ENCODE results near the gene HOXC6.

HOXC6 gene

DNA sequence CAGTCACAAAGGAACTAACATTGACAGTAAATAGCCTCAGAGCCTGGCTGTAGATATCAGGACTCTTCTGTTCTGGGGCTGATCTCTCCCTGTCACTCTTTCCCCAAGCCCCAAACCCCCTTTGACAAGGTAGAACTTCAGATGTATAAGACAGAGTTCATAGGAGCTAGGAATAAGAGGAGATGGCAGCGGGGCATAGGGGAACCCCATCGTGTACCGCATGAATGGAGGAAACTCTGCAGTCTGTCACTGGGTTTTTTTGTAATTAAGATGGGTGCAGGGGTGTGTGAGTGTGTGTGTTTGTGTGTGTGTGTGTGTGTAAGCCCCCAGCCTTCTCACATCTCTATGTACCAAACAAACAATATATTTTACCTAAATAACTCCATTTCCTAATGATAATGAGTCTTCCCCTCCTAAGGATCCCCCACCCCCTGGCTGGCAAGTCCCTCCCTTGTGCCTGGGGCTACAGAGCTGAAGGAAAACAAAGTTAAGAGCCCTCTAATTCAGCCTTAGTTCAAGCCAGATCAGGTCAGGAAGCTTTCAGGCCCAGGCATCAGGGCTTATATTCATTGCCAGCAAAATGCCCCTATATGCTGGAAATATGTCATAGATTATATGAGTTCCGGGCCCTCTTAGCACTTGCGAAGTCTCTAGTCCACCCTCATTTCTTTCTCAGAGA, 16.3 kb downstream of the HOXC6 start:
- no peak for DNase-seq

DNA sequence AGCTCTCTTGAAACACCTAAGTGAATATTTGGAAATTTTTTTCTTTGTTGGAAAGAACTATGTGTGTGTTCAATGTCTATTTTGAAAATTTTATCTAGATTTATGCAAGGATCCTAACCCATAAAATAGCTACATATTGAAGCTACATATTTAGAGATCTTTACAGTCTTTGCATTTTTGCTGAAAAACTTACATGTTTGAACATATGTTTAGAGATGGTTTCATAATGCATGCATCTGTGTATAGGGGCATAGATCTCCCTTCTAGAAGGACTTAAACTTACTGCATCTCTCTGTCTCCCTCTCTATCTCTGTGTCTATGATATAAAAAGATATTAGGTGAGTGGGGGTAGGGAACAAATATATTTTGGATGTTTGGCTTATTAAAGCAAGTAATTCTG, 17.2 kb downstream of the HOXC6 start:
- no peak for DNase-seq

DNA sequence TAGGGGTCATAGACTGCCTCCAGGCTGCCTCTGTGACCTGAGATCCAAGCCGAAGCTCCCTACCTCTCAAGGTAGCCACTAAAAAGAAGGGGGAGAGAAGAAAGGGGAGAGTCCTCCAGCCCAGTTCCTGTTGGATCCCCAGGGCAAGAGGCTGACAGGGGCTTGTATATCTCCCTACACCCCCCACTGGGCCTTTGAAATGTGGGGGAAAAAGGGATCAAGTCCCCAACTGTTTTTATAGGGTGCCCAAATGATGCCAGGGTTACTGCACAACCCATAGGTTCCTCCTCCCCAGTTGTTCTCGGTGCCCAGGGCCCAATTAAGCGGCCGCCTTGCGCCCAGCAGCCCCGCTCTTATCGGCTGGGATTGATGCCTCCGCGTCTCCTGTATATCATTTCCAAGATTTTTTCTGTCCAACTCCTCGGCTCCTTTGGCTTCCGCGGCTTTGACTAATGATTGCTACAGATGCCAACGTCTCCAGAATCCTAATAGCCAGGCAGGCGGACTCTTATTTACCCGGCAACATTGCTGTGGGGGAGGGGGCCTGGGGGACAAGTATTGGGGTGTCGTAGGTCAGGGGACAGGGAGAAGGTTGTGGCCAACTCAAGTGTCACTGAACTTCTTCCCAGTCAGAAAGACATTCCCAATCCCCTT, 17.8 kb downstream of the HOXC6 start:
- no peak for DNase-seq

DNA sequence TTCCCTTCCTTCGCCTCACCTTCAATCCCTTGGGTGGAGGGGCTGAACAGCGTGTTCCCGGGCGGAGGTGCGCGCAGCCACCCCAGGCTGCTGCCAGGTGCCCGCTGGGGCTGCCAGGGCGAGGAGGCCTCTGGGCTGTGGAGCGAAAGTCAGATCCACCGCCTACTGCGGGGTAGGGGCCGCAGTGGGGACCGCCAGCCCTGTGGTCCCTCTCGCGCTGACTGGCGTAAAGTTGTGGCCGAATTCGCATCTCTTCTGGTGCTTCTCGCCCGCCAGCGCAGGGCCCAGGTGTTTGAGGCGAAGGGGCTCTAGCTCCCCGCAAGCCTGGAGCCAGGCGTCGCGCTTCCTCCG, 18.5 kb downstream of the HOXC6 start:
- DNase-seq: no peak

GRCh38 chr12:54047160-54047963, 19.1 kb downstream of the HOXC6 start:
- no peak for DNase-seq

- no peak for DNase-seq
These were observed 19.7 kb downstream of the HOXC6 start for GRCh38 chr12:54047964-54048303.

GRCh38 chr12:54048406-54049093, 20.3 kb downstream of the HOXC6 start:
- DNase-seq: no peak

DNA sequence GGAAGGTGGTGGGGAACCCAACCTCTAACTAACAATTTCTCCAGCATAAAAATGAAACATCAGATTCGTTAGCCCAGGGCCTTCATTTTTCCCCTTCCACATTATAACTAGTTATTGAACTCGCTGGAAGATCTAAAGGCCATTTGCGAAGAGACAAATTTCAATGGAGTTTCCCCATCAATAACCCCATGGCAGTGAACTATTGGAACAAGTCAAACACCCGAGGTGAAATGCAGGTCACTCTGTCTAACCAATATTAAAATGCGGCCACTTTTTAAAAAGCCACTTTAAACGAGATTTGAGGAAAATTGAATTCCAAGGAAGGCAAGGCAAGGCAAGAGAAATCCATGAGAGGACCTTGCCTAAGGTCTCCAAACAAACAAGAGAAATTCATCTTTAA, 20.9 kb downstream of the HOXC6 start:
- no peak for DNase-seq

DNA sequence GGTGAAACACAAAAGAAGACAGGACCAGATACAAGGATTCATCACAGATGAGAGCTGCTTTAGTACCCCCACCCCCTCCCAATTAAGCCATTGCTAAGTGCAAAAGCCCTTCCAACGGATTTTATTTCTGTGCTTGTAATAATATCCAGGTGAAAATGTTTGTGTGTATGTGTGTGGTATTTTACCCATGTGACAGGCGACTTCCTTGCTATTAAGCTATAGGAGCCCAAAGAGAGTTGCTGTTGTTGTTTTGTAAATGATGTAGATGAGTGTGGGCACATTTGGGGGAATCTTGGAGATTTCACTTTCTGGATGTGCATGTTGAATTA, 22.2 kb downstream of the HOXC6 start:
- no peak for DNase-seq

DNA sequence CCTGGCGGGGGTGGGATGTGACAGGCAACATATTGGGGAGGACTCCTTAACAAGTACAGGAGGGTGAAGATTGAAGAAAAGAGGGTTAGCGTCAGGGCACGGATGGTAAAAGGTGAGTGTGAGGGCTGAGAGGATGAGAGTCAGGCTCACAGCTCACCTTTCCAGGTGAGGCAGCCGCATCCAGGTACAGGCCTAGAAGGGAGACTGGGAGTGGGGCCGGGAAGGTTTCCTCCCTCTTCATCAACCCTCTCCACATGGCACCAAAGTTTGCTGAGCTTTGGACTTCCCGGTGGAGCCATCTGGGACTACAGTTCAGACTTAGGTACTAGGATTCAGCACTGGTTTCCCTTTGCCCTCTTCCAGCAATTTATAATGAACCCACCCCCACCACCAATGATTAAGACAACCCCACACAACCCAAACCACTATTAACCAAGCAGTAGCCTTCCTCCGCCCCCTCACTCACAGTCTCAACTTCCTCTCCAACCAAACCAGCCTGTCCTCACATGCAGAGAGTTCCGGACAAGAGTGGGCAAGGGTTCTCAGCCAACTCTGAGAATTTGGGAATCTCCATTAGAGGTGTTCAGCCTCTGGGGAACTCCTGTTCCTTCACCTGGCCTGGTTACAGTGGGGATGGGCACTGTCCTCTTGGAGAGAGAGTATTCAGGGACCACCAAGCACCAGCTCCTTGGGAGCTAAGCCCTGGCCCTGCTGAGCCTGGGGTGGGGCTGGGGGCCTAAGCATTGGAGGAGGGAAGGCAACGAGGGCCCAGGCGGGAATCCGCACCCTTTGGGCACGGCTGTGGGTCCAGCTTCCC, 23.0 kb downstream of the HOXC6 start:
- DNase-seq: no peak

DNA sequence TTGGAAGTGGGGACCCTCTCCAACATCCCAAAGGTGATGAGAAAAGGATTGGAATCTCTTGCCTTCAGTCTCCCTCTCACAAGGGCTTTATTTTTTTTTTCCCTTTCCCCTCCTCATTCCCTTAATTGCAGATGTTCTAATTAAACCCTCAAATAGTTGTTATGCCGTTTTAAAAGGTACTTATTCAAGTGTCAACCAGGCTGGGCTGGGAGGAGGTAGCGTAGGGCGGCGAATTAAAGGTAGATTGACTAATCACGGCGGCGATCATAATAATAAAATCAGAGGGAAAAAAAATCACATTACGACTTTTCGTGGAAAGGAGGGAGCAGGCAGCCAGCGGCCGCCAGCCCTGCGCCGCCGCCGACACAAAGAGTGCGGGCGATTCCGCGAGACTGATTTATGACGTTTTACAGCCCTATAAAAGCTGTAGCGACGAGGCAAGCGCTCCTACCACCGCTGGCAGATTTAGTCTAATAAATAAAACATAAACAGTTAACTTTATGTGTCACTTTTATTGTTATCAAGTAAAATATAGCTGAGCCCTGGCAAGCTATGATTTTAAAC, 23.7 kb downstream of the HOXC6 start:
- DNase-seq: peak; percentile 68

DNA sequence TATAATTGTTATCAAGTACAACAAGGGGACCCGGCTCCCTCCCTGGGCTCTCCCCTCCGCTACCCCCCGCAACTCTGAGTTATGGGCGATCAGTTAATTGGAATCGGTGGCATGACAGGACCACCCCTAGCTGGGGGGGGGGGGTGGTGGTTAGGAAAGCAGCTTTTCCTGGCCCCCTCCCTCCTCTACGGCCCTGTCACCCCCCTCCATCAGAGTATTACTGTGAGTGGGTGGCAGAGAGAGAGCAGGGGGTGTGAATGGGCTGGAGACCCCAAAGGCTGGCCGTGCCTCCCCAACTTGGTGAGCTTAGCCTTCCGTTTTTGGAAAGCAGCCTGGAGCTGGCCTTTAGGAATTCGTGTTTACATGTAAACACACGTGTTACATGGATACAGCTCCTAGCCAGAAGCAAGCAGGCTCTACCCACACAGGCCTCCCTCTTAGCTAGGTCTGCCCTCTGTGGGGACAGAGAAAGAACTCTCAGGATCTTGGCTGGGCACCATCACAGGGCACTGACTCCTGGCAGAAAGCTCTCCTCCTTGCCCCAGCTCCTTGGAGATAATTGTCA, 24.3 kb downstream of the HOXC6 start:
- DNase-seq: peak; percentile 28

DNA sequence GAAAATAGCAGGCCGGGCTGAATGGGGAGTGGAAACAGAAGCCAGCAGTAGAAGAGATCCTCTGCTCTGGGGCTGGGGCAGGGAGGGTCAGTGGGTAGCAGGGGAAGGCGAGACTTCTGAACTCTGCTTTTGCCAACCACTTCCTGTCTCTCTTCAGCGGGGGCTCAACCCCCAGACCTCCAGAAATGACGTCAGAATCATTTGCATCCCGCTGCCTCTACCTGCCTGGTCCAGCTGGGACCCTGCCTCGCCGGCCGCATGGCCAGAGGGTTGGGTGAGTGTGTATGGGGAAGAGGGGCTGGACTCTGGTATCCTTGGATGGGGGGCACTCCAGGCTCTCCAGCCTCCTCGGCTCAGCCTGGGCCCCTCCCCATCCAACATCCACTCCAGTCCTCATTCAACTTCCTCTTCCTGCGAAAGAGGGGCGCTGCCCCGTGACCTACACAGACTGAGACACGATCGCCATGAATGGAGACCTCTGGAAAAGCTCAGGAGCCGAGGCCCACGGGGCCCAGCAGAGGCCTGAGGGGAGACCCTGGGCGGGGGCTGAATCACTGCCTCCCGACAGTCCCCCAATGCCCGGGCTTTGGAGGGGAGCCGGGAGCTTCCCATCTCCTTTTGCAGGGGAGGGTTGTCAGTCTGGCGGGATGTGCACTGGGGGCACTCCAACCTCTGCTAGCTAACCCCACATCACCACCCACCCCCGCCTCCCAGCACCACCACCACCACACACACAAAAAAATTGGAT, 24.9 kb downstream of the HOXC6 start:
- no peak for DNase-seq

GRCh38 chr12:54053751-54054741, 25.8 kb downstream of the HOXC6 start, which contains the start of gene HOXC4:
Gene HOXC4 (plus strand): TSS chr12:54053835. CDS start chr12:54053923, 88 bp downstream.
- DNase-seq: peak; percentile 57

DNA sequence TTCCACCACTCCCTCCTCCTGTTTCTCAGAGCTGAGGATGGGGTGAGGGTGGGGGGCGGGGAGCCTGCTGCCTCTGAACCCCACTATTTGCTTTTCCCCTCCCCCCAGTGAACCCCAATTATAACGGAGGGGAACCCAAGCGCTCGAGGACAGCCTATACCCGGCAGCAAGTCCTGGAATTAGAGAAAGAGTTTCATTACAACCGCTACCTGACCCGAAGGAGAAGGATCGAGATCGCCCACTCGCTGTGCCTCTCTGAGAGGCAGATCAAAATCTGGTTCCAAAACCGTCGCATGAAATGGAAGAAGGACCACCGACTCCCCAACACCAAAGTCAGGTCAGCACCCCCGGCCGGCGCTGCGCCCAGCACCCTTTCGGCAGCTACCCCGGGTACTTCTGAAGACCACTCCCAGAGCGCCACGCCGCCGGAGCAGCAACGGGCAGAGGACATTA, 26.5 kb downstream of the HOXC6 start:
- DNase-seq: no peak

DNA sequence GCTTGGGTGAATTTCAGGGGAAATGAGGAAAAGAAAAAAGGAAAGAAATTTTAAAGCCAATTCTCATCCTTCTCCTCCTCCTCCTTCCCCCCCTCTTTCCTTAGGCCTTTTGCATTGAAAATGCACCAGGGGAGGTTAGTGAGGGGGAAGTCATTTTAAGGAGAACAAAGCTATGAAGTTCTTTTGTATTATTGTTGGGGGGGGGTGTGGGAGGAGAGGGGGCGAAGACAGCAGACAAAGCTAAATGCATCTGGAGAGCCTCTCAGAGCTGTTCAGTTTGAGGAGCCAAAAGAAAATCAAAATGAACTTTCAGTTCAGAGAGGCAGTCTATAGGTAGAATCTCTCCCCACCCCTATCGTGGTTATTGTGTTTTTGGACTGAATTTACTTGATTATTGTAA, 27.3 kb downstream of the HOXC6 start:
- no peak for DNase-seq

GRCh38 chr12:54056110-54056509, 27.9 kb downstream of the HOXC6 start:
- no peak for DNase-seq

DNA sequence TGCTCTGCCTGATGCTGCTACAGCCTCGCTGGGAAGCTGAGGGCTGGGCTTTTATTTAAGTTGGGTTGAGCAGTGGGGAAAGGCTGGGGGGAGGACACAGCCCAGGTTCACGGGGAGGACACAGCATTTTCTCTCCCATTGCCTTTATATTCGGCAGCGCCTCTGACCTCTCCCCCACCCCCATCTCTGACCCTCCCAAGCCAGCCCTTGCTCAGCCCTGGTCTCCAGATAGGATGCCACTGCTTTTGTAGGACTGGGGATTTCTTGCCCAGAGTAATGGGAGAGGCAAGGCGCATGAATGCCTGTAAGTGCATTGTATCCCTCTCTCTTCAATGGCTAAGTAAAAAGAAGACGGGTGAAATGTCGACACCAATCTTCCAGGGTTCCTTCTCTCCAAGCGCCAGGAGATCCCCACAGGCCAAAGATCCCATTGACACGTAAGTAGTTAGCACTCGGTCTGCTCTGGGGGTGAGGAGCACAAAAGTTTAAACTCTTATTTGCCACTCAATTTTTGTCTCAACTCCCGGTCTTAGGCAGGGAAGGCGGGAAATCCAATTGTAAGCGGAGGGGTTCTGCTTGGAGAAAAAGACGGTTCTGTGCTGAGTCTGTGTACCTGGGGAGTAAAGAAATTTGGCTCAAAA, 30.0 kb downstream of the HOXC6 start:
- no peak for DNase-seq

GRCh38 chr12:54059668-54060067, 31.4 kb downstream of the HOXC6 start:
- DNase-seq: no peak
